ENCODE results near the gene SNRNP200.

DNA sequence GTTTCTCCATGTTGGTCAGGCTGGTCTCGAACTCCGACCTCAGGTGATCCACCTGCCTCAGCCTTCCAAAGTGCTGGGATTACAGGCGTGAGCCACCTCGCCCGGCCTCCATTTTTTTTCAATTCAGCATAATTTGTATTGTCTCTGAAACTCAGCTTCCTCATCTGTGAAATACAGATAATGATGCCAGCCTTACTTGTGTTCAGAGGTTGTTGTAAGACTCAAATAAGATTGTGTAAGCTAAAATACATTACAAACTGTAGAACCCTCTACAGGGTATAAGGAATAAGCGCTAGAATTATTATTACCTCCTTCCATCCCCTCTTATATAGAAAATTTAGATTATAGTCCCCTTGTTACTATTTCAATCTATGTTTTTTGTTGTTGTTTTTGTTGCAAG, 71.9 kb downstream of the SNRNP200 start:
- TF ChIP-seq POLR2A (IDR thresholded peaks at IDR 0.05; ENCODE audit: low read depth, low read length) (no peak), POLR2AphosphoS5 (IDR thresholded peaks at IDR 0.05; ENCODE audit: low read depth, low read length) (no peak)

All from GM12891 (cell line).